HepG2 (cell line): Measurements from ENCODE around the gene XPNPEP3. TPM values are rescaled to one million over a fixed set of nuclear protein-coding genes. Genes with fewer than 3 reads are reported as not detected.

ENCODE experiments used
- GATAD2A ChIP-seq: IDR thresholded peaks from 2 replicates; pipeline ENCODE4 v1.6.1; 2016
- GTF2F1 ChIP-seq: fragments of 150-350 bp; IDR thresholded peaks from 2 replicates; pipeline ENCODE4 v1.6.1; 2014; ENCODE audit warnings: low read length
- HES4 ChIP-seq: sonication (generic); formaldehyde crosslinking; IDR thresholded peaks from 2 replicates; pipeline ENCODE4 v1.9.0; 2021; ENCODE audit warnings: mild to moderate bottlenecking, missing genetic modification reagents, borderline replicate concordance
- HOXA7 ChIP-seq: sonication (generic); formaldehyde crosslinking; IDR thresholded peaks from 2 replicates; pipeline ENCODE4 v1.8.1; 2022; ENCODE audit warnings: mild to moderate bottlenecking, missing genetic modification reagents, moderate library complexity
- KLF11 ChIP-seq: IDR thresholded peaks from 2 replicates; pipeline ENCODE4 v1.6.1; 2016; ENCODE audit warnings: missing compliant biosample characterization
- NKX3-1 ChIP-seq: sonication (generic); formaldehyde crosslinking; IDR thresholded peaks from 2 replicates; pipeline ENCODE4 v1.5.0; 2020; ENCODE audit warnings: missing genetic modification reagents
- PHF20 ChIP-seq: sonication (generic); formaldehyde crosslinking; IDR thresholded peaks from 2 replicates; pipeline ENCODE4 v1.5.0; 2020; ENCODE audit warnings: mild to moderate bottlenecking, missing genetic modification reagents
- RNF2 ChIP-seq: fragments of 450-650 bp; conservative IDR thresholded peaks from 2 replicates; pipeline ENCODE4 v1.6.1; 2016; ENCODE audit warnings: low read depth
- SAP130 ChIP-seq: IDR thresholded peaks from 2 replicates; pipeline ENCODE4 v1.6.1; 2016; ENCODE audit warnings: low read depth
- STAT5B ChIP-seq: sonication (generic); formaldehyde crosslinking; IDR thresholded peaks from 2 replicates; pipeline ENCODE4 v1.4.0; 2020; ENCODE audit warnings: missing genetic modification reagents
- TBX2 ChIP-seq: sonication (generic); formaldehyde crosslinking; IDR thresholded peaks from 2 replicates; pipeline ENCODE4 v1.5.0; 2020; ENCODE audit warnings: missing genetic modification reagents, mild to moderate bottlenecking, borderline replicate concordance
- ZNF30 ChIP-seq: sonication (generic); formaldehyde crosslinking; IDR thresholded peaks from 2 replicates; pipeline ENCODE4 v1.5.0; 2020; ENCODE audit warnings: mild to moderate bottlenecking, missing genetic modification reagents
- ZNF549 ChIP-seq: sonication (generic); formaldehyde crosslinking; IDR thresholded peaks from 2 replicates; pipeline ENCODE4 v1.5.0; 2020; ENCODE audit warnings: missing genetic modification reagents
- ZNF709 ChIP-seq: sonication (generic); formaldehyde crosslinking; IDR thresholded peaks from 2 replicates; pipeline ENCODE4 v1.5.0; 2020; ENCODE audit warnings: mild to moderate bottlenecking, missing genetic modification reagents
- ZNF724P ChIP-seq: sonication (generic); formaldehyde crosslinking; IDR thresholded peaks from 2 replicates; pipeline ENCODE4 v1.8.0; 2022; ENCODE audit warnings: missing genetic modification reagents, borderline replicate concordance
- ZNF772 ChIP-seq: sonication (generic); formaldehyde crosslinking; IDR thresholded peaks from 2 replicates; pipeline ENCODE4 v1.5.0; 2020; ENCODE audit warnings: mild to moderate bottlenecking, missing genetic modification reagents
- polyA plus RNA-seq, 8 experiments: library from polyadenylated mRNA; depleted of rRNA in 3 of 8; stranded (reverse) in 7 of 8; unstranded in 1 of 8; fragments of >200 nt; fragmentation: Illumina TruSeq in 4 of 8; extraction: Trizol in 4 of 8; gene quantifications; 2 replicates each; pipeline versions ENCODE4 v1.2.1 to v1.2.3, GENCODE V29; 2011 to 2016; ENCODE audit warnings: low read depth in 4 of 8, missing spikeins in 1 of 8, mixed read lengths in 1 of 8; ENCODE audit not compliant: insufficient read depth in 1 of 8
- total RNA-seq, 5 experiments: library from RNA; depleted of rRNA; stranded (reverse); fragments of >200 nt; fragmentation: Illumina TruSeq; extraction: Trizol; gene quantifications; 2 replicates each; pipeline ENCODE4 v1.2.3, GENCODE V29; 2016; ENCODE audit warnings: low read depth in 1 of 5
- TF ChIP-seq, protein P1 (sequence below): sonication (generic); formaldehyde crosslinking; IDR thresholded peaks from 2 replicates; pipeline ENCODE4 v1.4.0; 2020; ENCODE audit warnings: missing genetic modification reagents
- TF ChIP-seq, protein P2 (sequence below): IDR thresholded peaks from 2 replicates; pipeline ENCODE4 v1.6.1; 2012; ENCODE audit warnings: low read depth, low read length, improper control_type of control experiment
- TF ChIP-seq, protein P3 (sequence below): sonication (generic); formaldehyde crosslinking; IDR thresholded peaks from 2 replicates; pipeline ENCODE4 v1.5.0; 2020; ENCODE audit warnings: missing genetic modification reagents, mild to moderate bottlenecking, borderline replicate concordance
- TF ChIP-seq, protein P4 (sequence below): IDR thresholded peaks from 2 replicates; pipeline ENCODE4 v1.6.1; 2016
- TF ChIP-seq, protein P5 (sequence below): sonication (generic); formaldehyde crosslinking; IDR thresholded peaks from 2 replicates; pipeline ENCODE4 v1.8.1; 2023; ENCODE audit warnings: mild to moderate bottlenecking, missing genetic modification reagents
- TF ChIP-seq, protein P6 (sequence below): sonication (generic); formaldehyde crosslinking; IDR thresholded peaks from 2 replicates; pipeline ENCODE4 v1.4.0; 2020; ENCODE audit warnings: missing genetic modification reagents

The XPNPEP3 gene
- total and polyA plus RNA-seq, 2 of the 13 experiments (the other 11 are each of a cell fraction or from before 2014, with no cell fraction given), result 10.3 to 14.0 TPM

DNA sequence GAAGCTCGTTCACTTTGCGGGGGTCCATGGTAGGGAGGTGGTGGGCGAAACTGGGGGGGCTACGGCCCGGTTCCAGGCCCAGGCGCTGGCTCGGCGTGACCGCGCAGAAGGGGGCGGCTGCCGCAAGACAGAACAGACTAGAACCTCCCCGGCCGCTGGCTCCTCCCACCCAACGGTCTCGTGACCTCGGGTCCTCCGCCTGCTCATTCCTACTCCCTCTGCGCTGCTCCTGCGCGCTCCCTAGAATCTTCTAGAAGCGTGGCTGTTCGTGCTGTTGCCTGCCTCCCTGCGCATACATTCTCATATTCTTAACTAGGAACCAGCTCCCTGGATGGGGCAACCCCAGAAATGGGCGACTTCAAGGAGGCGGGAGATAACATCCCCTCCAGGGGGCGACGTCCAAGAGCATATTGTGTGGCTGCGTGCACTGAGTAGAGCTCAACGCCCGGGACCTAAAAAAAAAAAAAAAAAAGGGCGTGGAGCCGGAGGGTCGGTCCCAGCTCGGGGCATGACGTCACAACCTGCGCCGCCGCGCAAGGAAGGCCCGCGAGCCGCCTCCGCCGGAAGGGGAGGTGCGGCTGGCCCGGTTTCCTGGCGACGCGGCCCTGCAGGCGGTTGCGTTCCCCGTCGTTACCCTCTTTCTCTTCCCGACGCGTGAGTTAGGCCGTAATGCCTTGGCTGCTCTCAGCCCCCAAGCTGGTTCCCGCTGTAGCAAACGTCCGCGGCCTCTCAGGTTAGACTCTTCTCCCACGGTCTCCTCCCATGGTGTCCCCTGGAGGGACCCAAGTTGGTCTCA, at the start of gene XPNPEP3, which contains the start of gene ST13 (continued):
- peak; percentile 90; the same call in 1 of the 2 replicates for TF ChIP-seq ZNF709 (CRISPR knock-in tag)
- TF ChIP-seq, protein P1, sequence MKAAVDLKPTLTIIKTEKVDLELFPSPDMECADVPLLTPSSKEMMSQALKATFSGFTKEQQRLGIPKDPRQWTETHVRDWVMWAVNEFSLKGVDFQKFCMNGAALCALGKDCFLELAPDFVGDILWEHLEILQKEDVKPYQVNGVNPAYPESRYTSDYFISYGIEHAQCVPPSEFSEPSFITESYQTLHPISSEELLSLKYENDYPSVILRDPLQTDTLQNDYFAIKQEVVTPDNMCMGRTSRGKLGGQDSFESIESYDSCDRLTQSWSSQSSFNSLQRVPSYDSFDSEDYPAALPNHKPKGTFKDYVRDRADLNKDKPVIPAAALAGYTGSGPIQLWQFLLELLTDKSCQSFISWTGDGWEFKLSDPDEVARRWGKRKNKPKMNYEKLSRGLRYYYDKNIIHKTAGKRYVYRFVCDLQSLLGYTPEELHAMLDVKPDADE (CRISPR knock-in tag), result no peak
- TF ChIP-seq GTF2F1, result no peak
- TF ChIP-seq, protein P2, sequence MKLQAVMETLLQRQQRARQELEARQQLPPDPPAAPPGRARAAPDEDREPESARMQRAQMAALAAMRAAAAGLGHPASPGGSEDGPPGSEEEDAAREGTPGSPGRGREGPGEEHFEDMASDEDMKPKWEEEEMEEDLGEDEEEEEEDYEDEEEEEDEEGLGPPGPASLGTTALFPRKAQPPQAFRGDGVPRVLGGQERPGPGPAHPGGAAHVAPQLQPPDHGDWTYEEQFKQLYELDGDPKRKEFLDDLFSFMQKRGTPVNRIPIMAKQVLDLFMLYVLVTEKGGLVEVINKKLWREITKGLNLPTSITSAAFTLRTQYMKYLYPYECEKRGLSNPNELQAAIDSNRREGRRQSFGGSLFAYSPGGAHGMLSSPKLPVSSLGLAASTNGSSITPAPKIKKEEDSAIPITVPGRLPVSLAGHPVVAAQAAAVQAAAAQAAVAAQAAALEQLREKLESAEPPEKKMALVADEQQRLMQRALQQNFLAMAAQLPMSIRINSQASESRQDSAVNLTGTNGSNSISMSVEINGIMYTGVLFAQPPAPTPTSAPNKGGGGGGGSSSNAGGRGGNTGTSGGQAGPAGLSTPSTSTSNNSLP, result no peak
- no peak for TF ChIP-seq ZNF724P
- TF ChIP-seq ZNF549 (CRISPR knock-in tag), result no peak
- TF ChIP-seq STAT5B (CRISPR knock-in tag), result no peak
- peak; percentile 68; the same call in 1 of the 2 replicates for TF ChIP-seq TBX2 (CRISPR knock-in tag)
- TF ChIP-seq KLF11 (CRISPR knock-in tag), result peak; percentile 49; the same call in 1 of the 2 replicates
- peak; percentile 64 for TF ChIP-seq GATAD2A (CRISPR knock-in tag)
- peak; percentile 96 for TF ChIP-seq PHF20 (CRISPR knock-in tag)
- TF ChIP-seq, protein P3, sequence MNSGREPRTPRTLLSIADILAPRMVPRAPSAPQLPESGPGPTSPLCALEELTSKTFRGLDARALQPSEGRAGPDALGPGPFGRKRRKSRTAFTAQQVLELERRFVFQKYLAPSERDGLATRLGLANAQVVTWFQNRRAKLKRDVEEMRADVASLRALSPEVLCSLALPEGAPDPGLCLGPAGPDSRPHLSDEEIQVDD, result no peak
- peak; percentile 88 for TF ChIP-seq RNF2
- no peak for TF ChIP-seq NKX3-1 (CRISPR knock-in tag)
- TF ChIP-seq SAP130 (CRISPR knock-in tag), result peak; percentile 89
- TF ChIP-seq, protein P4, sequence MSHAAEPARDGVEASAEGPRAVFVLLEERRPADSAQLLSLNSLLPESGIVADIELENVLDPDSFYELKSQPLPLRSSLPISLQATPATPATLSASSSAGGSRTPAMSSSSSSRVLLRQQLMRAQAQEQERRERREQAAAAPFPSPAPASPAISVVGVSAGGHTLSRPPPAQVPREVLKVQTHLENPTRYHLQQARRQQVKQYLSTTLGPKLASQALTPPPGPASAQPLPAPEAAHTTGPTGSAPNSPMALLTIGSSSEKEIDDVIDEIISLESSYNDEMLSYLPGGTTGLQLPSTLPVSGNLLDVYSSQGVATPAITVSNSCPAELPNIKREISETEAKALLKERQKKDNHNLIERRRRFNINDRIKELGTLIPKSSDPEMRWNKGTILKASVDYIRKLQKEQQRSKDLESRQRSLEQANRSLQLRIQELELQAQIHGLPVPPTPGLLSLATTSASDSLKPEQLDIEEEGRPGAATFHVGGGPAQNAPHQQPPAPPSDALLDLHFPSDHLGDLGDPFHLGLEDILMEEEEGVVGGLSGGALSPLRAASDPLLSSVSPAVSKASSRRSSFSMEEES (CRISPR knock-in tag), result peak; percentile 97
- TF ChIP-seq ZNF772 (CRISPR knock-in tag), result peak; percentile 88
- peak; percentile 87; the same call in 1 of the 2 replicates for TF ChIP-seq ZNF30 (CRISPR knock-in tag)
- no peak for TF ChIP-seq HOXA7 (CRISPR knock-in tag)
- TF ChIP-seq, protein P5, sequence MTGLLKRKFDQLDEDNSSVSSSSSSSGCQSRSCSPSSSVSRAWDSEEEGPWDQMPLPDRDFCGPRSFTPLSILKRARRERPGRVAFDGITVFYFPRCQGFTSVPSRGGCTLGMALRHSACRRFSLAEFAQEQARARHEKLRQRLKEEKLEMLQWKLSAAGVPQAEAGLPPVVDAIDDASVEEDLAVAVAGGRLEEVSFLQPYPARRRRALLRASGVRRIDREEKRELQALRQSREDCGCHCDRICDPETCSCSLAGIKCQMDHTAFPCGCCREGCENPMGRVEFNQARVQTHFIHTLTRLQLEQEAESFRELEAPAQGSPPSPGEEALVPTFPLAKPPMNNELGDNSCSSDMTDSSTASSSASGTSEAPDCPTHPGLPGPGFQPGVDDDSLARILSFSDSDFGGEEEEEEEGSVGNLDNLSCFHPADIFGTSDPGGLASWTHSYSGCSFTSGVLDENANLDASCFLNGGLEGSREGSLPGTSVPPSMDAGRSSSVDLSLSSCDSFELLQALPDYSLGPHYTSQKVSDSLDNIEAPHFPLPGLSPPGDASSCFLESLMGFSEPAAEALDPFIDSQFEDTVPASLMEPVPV (CRISPR knock-in tag), result peak; percentile 56
- TF ChIP-seq HES4 (CRISPR knock-in tag), result peak; percentile 81; the same call in 1 of the 2 replicates
- TF ChIP-seq, protein P6, sequence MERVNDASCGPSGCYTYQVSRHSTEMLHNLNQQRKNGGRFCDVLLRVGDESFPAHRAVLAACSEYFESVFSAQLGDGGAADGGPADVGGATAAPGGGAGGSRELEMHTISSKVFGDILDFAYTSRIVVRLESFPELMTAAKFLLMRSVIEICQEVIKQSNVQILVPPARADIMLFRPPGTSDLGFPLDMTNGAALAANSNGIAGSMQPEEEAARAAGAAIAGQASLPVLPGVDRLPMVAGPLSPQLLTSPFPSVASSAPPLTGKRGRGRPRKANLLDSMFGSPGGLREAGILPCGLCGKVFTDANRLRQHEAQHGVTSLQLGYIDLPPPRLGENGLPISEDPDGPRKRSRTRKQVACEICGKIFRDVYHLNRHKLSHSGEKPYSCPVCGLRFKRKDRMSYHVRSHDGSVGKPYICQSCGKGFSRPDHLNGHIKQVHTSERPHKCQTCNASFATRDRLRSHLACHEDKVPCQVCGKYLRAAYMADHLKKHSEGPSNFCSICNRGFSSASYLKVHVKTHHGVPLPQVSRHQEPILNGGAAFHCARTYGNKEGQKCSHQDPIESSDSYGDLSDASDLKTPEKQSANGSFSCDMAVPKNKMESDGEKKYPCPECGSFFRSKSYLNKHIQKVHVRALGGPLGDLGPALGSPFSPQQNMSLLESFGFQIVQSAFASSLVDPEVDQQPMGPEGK (CRISPR knock-in tag), result peak; percentile 70
